ENCODE results near the gene C1orf116. TPM values are rescaled to one million over a fixed set of nuclear protein-coding genes. Genes with fewer than 3 reads are reported as not detected.

The C1orf116 gene
- total and polyA plus RNA-seq, 5 donors: 0.05 to 0.14 (median 0.07) TPM; not detected in 1

DNA sequence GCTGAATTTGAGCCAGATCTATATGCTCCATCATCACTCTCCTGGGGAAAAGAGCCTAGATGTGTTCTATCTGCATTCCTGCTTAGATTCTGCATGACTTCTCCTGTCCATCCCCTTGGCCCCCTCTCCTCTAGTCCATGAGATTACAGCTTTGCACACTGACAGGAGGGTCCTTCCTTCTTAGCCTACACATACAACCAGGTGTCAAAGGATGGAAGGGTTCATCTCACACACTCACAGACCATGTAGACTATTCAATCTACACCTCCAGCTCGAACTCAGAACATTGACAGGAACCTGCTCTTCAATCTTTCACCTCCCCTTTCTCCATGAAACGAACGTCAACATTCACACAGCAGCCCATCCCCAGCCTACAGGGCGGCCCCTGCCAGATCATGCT lies 13.8 kb downstream of the C1orf116 start:
- Histone ChIP-seq H3K27me3 (ENCODE audit: control insufficient read depth, insufficient read depth) (no peaks in the 10 kb centered on the region), H3K4me1 (ENCODE audit: control insufficient read depth, insufficient read depth, low read length) (no peaks in the 10 kb centered on the region), H3K27ac (ENCODE audit: low read length) (no peak overlapping the region), H3K9me3 (ENCODE audit: control insufficient read depth, low read length) (no peaks in the 10 kb centered on the region), H3K4me3 (ENCODE audit: low read length) (no peak overlapping the region)
- ATAC-seq: no peak
- DNase-seq: no peak
- intact Hi-C loops (cut with DNase I): no loop called here
- 87% methylated on average over 4 of the region's 4 CpGs for WGBS

DNA sequence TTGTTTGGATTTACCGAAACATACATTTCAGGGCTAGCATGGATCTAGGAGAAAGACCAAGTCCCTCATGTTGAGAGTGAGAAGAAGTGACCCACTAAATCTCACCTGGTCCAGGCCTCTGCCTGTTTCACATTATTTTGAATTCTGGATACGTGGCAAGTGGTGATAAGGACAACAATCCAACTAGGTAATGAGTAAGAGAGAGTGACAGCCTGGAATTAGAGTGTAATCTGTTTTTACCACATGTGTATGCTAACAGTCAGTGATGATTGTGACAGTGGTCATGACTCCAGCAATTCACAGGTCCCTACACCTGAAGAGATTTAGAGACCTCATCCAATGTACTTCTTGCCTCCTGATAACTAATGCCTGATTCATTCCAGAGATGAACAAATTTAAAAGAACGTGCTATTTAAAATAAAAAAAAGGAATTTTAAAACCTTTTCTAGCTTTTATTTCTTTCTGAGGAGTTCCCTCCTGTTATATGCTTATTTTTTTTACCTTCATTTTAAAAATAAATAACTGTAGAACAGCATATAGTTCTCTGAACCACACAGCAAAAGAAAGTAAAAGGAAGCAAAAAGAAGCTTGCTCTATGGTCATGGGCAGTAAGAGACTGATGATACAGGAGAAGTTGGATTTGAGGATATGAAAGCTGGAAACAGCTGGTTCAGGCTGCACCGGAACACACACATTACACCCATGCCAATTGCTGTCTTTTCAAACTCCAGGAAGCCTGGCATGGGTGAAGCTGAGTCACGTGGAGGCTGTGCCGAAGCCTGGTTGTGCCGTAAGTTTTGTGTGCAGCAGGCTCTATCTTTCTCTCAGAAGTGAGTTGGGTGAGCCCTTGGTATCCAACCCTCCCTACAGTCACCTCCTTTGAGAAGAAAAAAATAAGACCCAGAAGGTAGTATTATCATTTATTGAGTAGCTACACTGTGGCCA lies 14.7 kb downstream of the C1orf116 start:
- 66% methylated on average over 7 of the region's 7 CpGs for WGBS
- Histone ChIP-seq H3K27me3 (ENCODE audit: control insufficient read depth, insufficient read depth) (no peaks in the 10 kb centered on the region), H3K27ac (ENCODE audit: low read length) (no peak overlapping the region), H3K4me1 (ENCODE audit: control insufficient read depth, insufficient read depth, low read length) (no peaks in the 10 kb centered on the region), H3K4me3 (ENCODE audit: low read length) (no peak overlapping the region), H3K9me3 (ENCODE audit: control insufficient read depth, low read length) (no peaks in the 10 kb centered on the region)
- ATAC-seq (peak; percentile 12 to 18), DNase-seq (peak in 2 of 3 donors; percentile 53 to 68)
- intact Hi-C loops (cut with DNase I): no loop called here

DNA sequence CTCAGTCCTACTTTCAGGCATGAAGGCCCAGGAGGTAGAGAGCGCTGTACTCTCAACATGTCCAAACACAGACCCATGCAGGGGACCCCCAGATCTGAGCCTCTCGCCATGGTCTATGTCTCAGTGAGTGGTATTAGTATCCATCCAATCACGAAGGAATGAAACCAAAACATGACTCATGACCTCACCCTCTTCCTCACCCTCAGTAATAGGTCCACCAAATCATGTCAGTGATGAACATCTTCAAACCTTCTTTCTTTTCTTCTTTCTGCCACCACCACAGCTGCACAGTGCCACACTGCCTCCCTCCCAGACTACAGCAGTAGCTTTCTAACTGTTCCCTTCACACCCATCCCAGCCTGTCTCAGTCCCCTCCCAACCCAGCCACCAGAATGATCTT lies 16.8 kb downstream of the C1orf116 start:
- H3K9me3 ChIP-seq (ENCODE audit: control insufficient read depth, low read length): no peaks in the 10 kb centered on the region
- no peak overlapping the region for H3K27ac ChIP-seq (ENCODE audit: low read length)
- intact Hi-C loops (cut with DNase I): no loop called here
- no peaks in the 10 kb centered on the region for H3K4me1 ChIP-seq (ENCODE audit: control insufficient read depth, insufficient read depth, low read length)
- 92% methylated on average over 3 of the region's 3 CpGs for WGBS
- ATAC-seq (no peak), DNase-seq (no peak)
- H3K27me3 ChIP-seq (ENCODE audit: control insufficient read depth, insufficient read depth): no peaks in the 10 kb centered on the region
- H3K4me3 ChIP-seq (ENCODE audit: low read length): no peak overlapping the region

- DNase-seq (no peak), ATAC-seq (no peak)
- WGBS: 87% methylated on average over 3 of the region's 3 CpGs
- Histone ChIP-seq H3K27ac (ENCODE audit: low read length) (no peak overlapping the region), H3K4me1 (ENCODE audit: control insufficient read depth, insufficient read depth, low read length) (no peaks in the 10 kb centered on the region), H3K9me3 (ENCODE audit: control insufficient read depth, low read length) (no peaks in the 10 kb centered on the region), H3K27me3 (ENCODE audit: control insufficient read depth, insufficient read depth) (no peaks in the 10 kb centered on the region), H3K4me3 (ENCODE audit: low read length) (no peak overlapping the region)
- intact Hi-C loops (cut with DNase I): no loop called here
Measured at GRCh38 chr1:207014728-207015127, 17.8 kb downstream of the C1orf116 start.

- Histone ChIP-seq H3K27me3 (ENCODE audit: control insufficient read depth, insufficient read depth) (no peaks in the 10 kb centered on the region), H3K9me3 (ENCODE audit: control insufficient read depth, low read length) (no peaks in the 10 kb centered on the region), H3K4me3 (ENCODE audit: low read length) (no peak overlapping the region), H3K27ac (ENCODE audit: low read length) (no peak overlapping the region), H3K4me1 (ENCODE audit: control insufficient read depth, insufficient read depth, low read length) (no peaks in the 10 kb centered on the region)
- intact Hi-C loops (cut with DNase I): no loop called here
- ATAC-seq (no peak), DNase-seq (no peak)
- 63% methylated on average over 6 of the region's 6 CpGs for WGBS
Measured at GRCh38 chr1:207013321-207014085, 19.1 kb downstream of the C1orf116 start.

DNA sequence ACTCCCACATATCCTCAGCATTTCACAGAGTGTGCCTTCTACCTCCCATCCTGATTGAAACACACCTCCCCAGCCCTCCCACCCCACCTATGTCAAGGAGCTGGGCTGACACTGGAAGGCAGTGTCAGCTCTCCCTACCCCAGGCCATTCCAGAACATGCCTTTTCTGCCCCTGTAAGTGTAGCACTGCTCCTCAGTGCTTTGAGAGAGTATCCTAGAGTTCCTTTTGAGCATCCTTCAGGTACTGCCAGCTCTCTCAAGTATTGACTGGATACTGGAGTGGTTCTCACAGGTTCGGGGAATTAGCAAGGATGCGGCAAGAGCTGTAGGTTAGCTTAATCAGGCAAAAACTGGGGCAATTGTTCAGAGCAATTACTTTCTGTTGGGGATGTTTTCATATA lies 21.8 kb downstream of the C1orf116 start:
- intact Hi-C loops (cut with DNase I): no loop called here
- no peaks in the 10 kb centered on the region for H3K4me1 ChIP-seq (ENCODE audit: control insufficient read depth, insufficient read depth, low read length)
- H3K27ac ChIP-seq (ENCODE audit: low read length): no peak overlapping the region
- no peak for DNase-seq
- H3K4me3 ChIP-seq (ENCODE audit: low read length): no peak overlapping the region
- H3K9me3 ChIP-seq (ENCODE audit: control insufficient read depth, low read length): no peaks in the 10 kb centered on the region
- no peak for ATAC-seq
- WGBS: 98% methylated on average over 2 of the region's 2 CpGs
- no peaks in the 10 kb centered on the region for H3K27me3 ChIP-seq (ENCODE audit: control insufficient read depth, insufficient read depth)

DNA sequence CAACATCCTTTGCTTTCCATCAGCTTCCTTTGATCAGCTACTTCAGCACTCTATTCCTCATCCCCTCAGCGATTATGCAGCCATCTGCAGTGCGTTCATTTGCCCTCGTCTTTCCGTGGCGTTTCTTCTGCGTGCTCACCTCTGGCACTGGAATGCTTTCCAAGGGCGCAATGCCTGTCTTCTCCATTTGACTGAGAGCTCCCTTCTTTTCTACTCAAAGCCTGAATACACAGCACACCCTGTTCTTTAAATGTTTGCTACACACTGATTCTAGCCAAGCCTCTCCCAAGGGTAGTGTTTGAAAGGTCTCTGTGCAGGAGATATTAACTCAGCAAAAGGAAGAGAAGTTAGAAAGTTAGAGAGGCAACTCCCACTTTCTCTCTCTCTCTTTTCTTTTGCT lies 22.6 kb downstream of the C1orf116 start:
- no peaks in the 10 kb centered on the region for H3K4me1 ChIP-seq (ENCODE audit: control insufficient read depth, insufficient read depth, low read length)
- intact Hi-C loops (cut with DNase I): no loop called here
- no peak overlapping the region for H3K4me3 ChIP-seq (ENCODE audit: low read length)
- no peak overlapping the region for H3K27ac ChIP-seq (ENCODE audit: low read length)
- H3K27me3 ChIP-seq (ENCODE audit: control insufficient read depth, insufficient read depth): no peaks in the 10 kb centered on the region
- H3K9me3 ChIP-seq (ENCODE audit: control insufficient read depth, low read length): no peaks in the 10 kb centered on the region
- ATAC-seq: no peak
- 86% methylated on average over 7 of the region's 7 CpGs for WGBS
- no peak for DNase-seq

- no peaks in the 10 kb centered on the region for H3K27me3 ChIP-seq (ENCODE audit: control insufficient read depth, insufficient read depth)
- no peak overlapping the region for H3K4me3 ChIP-seq (ENCODE audit: low read length)
- H3K27ac ChIP-seq (ENCODE audit: low read length): no peak overlapping the region
- WGBS: 91% methylated on average over 10 of the region's 10 CpGs
- no peak for ATAC-seq
- intact Hi-C loops (cut with DNase I): no loop called here
- no peak for DNase-seq
- no peaks in the 10 kb centered on the region for H3K4me1 ChIP-seq (ENCODE audit: control insufficient read depth, insufficient read depth, low read length)
- H3K9me3 ChIP-seq (ENCODE audit: control insufficient read depth, low read length): no peaks in the 10 kb centered on the region
Measured at GRCh38 chr1:207009182-207009850, 23.2 kb downstream of the C1orf116 start.

DNA sequence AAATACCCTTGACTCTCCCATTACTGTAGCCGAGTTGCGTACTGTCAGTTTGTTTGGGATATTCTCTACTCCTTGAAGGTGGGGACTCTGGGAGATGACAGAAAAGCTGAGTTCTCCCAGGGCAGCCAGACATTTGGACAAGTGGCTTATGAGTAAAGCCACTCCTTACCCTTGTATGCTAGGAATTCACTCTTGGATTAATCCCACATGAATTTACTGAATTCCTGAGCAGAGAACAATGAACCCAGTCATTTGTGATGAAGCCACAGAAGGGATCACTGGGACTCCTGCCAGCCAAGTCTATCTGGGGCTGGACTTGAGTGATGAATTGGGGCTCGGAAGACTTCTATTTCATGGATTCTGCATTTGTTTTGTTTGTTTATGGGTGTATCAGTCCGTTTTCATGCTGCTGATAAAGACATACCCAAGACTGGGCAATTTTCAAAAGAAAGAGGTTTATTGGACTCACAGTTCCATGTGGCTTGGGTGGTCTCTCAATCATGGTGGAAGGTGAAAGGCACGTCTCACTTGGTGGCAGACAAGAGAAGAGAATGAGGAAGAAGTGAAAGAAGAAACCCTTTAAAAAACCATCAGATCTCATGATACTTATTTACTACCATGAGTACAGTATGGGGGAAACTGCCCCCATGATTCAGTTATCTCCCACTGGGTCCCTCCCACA lies 25.1 kb downstream of the C1orf116 start:
- no peak overlapping the region for H3K4me3 ChIP-seq (ENCODE audit: low read length)
- ATAC-seq: no peak

GRCh38 chr1:207006914-207007313 lies 25.6 kb downstream of the C1orf116 start:
- Histone ChIP-seq H3K27me3 (ENCODE audit: control insufficient read depth, insufficient read depth) (no peaks in the 10 kb centered on the region), H3K4me1 (ENCODE audit: control insufficient read depth, insufficient read depth, low read length) (no peaks in the 10 kb centered on the region), H3K9me3 (ENCODE audit: control insufficient read depth, low read length) (no peaks in the 10 kb centered on the region), H3K27ac (ENCODE audit: low read length) (no peak overlapping the region), H3K4me3 (ENCODE audit: low read length) (no peak overlapping the region)
- DNase-seq (no peak), ATAC-seq (no peak)
- intact Hi-C loops (cut with DNase I): no loop called here
- WGBS: 63% methylated on average over 3 of the region's 3 CpGs

More for the DNA sequence above, 25.1 kb downstream of the C1orf116 start:
- WGBS: 71% methylated on average over 5 of the region's 5 CpGs
- no peaks in the 10 kb centered on the region for H3K4me1 ChIP-seq (ENCODE audit: control insufficient read depth, insufficient read depth, low read length)
- intact Hi-C loops (cut with DNase I): no loop called here
- H3K27ac ChIP-seq (ENCODE audit: low read length): no peak overlapping the region
- no peak for DNase-seq
- H3K9me3 ChIP-seq (ENCODE audit: control insufficient read depth, low read length): no peaks in the 10 kb centered on the region
- no peaks in the 10 kb centered on the region for H3K27me3 ChIP-seq (ENCODE audit: control insufficient read depth, insufficient read depth)
